GM12874 (cell line): ENCODE data around the gene KRT35.
A peak's percentile ranks its signal among the peaks of the same experiment; 100 is the strongest.

Experiments
- CTCF ChIP-seq: IDR thresholded peaks from 2 replicates; pipeline ENCODE4 v1.5.1; 2011; ENCODE audit warnings: low read depth, mild to moderate bottlenecking, control low read depth, low read length, moderate library complexity; ENCODE audit not compliant: insufficient read depth

Gene KRT35

GRCh38 chr17:41500131-41500911, 19.4 kb upstream of the KRT35 start:
- no peak for TF ChIP-seq CTCF

- TF ChIP-seq CTCF: no peak
Measured at GRCh38 chr17:41499714-41500113, 18.8 kb upstream of the KRT35 start.

GRCh38 chr17:41498276-41498675, 17.3 kb upstream of the KRT35 start:
- no peak for TF ChIP-seq CTCF

GRCh38 chr17:41496803-41497484, 16.0 kb upstream of the KRT35 start:
- peak; percentile 81 for TF ChIP-seq CTCF

- no peak for TF ChIP-seq CTCF
Measured at GRCh38 chr17:41494524-41494923, 13.6 kb upstream of the KRT35 start.

- no peak for TF ChIP-seq CTCF
Measured at GRCh38 chr17:41492771-41493170, 11.8 kb upstream of the KRT35 start.

GRCh38 chr17:41492351-41492750, 11.4 kb upstream of the KRT35 start:
- no peak for TF ChIP-seq CTCF
